Ovary (tissue), 9 donors: Measurements from ENCODE around the gene SEMA6A. TPM values are rescaled to one million over a fixed set of nuclear protein-coding genes. Genes with fewer than 3 reads are reported as not detected.

Source experiments
- DNase-seq, 5 donors: peaks; one replicate each; pipeline ENCODE4 v3.0.0-alpha.2; 2019 to 2020
- H3K27ac ChIP-seq, 2 donors: fragments of 200-600 bp; one replicate each; pipeline versions ENCODE4 v1.5.1 to v1.8.0; 2019 to 2022
- H3K27me3 ChIP-seq: fragments of 200-600 bp; one replicate; pipeline ENCODE4 v1.8.0; 2022
- H3K36me3 ChIP-seq: fragments of 200-600 bp; sonication (generic); one replicate; pipeline ENCODE4 v1.5.1; 2019
- H3K4me1 ChIP-seq: one replicate; pipeline ENCODE4 v1.8.1; 2013; ENCODE audit warnings: mild to moderate bottlenecking, moderate library complexity; ENCODE audit not compliant: insufficient read depth
- H3K4me3 ChIP-seq: fragments of 200-600 bp; sonication (generic); one replicate; pipeline ENCODE4 v1.5.1; 2017
- H3K9me3 ChIP-seq, 2 donors: fragments of 200-600 bp in 1 of 2; sonication (generic) in 1 of 2; one replicate each; pipeline versions ENCODE4 v1.5.1 to v1.8.1; 2013 to 2019; ENCODE audit warnings: mild to moderate bottlenecking in 1 of 2, moderate library complexity in 1 of 2
- EP300 ChIP-seq: sonication (generic); formaldehyde crosslinking; IDR thresholded peaks from one replicate; pipeline ENCODE4 v1.6.1; 2017; ENCODE audit warnings: antibody characterized with exemption
- POLR2A ChIP-seq: fragments of 450-650 bp; IDR thresholded peaks from one replicate; pipeline ENCODE4 v1.6.1; 2017; ENCODE audit warnings: antibody characterized with exemption, mild to moderate bottlenecking, moderate library complexity
- WGBS, 3 donors: extraction: QIAGEN DNeasy Blood & Tissue Kit in 1 of 3; methylation state at CpG; one replicate each; pipeline versions ENCODE4 v1.1.5 to v1.1.7; 2013 to 2017; 5-methylcytosine and 5-hydroxymethylcytosine counted together
- intact Hi-C, 4 donors: fragments of 100-400 bp; cut with DNase I; formaldehyde crosslinking; loops; one replicate each; pipeline versions ENCODE4 v1.11.0 to v1.15.1; 2022 to 2023
- polyA plus RNA-seq, 2 donors: library from polyadenylated mRNA; stranded (reverse); fragments of 200-250 nt in 1 of 2; fragments of 350-450 nt in 1 of 2; fragmentation: Illumina TruSeq in 1 of 2; extraction: RNeasy Lipid Tissue Mini Kit (QIAGEN cat#74804) in 1 of 2; gene quantifications; one replicate each; pipeline ENCODE4 v1.2.3, GENCODE V29; 2013 to 2014
- total RNA-seq, 7 donors: library from RNA; depleted of rRNA in 2 of 7; stranded (reverse); fragments of >200 nt in 2 of 7; fragmentation: NEBNext Ultra II Directional in 3 of 7; extraction: Animal tissue kit (Norgen Biotek cat#: 25700) in 3 of 7; gene quantifications; one replicate each; pipeline versions ENCODE4 v1.1.0 to v1.2.4, GENCODE V29; 2016 to 2023
- TF ChIP-seq, protein P1 (sequence below), 3 donors: fragments of 450-650 bp in 2 of 3; fragments of 200-600 bp in 1 of 3; IDR thresholded peaks; one replicate each; pipeline versions ENCODE4 v1.5.1 to v1.8.0; 2016 to 2022; ENCODE audit warnings: antibody characterized with exemption in 3 of 3, mild to moderate bottlenecking in 1 of 3
- donor health status: DM: no; HTN: no; CAD: no; lungs with moderate emphysema.
- donor health status: DM: no; HTN: no; CAD: no.
- donor health status: Bipolar disorder and iron deficiency.
- donor health status: DM: yes; HTN: yes; CAD: no.
- donor health status: DM: no; HTN: no; CAD: no.
- donor health status: DM: yes; HTN: yes; CAD: no.

Gene SEMA6A
- total and polyA plus RNA-seq, 9 donors = 5.7 to 57.1 (median 26.3) TPM

DNA sequence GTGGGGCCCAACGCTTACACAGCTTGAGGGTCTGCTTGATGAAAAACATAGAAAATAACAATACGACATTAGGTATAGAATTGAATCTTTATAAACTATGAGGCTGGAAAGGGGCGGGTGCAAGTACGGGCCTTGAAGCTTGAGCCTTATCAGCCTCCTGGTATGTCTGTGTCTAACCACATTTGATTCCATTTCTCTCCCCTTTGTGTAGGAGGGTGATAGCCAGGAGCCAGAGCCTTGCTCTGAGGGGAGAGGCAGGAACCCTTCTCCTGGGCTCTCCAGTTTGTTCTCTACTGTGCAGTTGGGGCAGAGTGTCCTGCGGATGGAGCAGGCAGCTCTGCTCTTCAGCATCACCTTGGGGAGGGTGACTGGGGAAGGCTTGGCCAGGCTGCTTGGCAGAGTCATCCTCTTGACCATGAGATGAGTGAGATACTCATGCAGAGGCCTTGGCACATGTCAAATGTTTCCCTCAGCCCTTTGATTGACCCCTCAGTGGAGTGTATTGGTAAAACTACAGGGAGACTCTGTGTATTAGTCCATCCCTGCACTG lies 153.5 kb downstream of the SEMA6A start:
- no peak overlapping the region for H3K4me3 ChIP-seq
- intact Hi-C loops = no loop called here
- H3K27me3 ChIP-seq = no peaks in the 10 kb centered on the region
- H3K9me3 ChIP-seq = no peaks in the 10 kb centered on the region
- no peaks in the 10 kb centered on the region for H3K36me3 ChIP-seq
- WGBS, 3 donors = 39 to 54% (median 53%) methylated on average over 5 of the region's 5 CpGs
- DNase-seq = no peak
- peaks cover 5% of the 10 kb centered on the region for H3K4me1 ChIP-seq
- H3K27ac ChIP-seq = no peak overlapping the region
- TF ChIP-seq, protein P1, sequence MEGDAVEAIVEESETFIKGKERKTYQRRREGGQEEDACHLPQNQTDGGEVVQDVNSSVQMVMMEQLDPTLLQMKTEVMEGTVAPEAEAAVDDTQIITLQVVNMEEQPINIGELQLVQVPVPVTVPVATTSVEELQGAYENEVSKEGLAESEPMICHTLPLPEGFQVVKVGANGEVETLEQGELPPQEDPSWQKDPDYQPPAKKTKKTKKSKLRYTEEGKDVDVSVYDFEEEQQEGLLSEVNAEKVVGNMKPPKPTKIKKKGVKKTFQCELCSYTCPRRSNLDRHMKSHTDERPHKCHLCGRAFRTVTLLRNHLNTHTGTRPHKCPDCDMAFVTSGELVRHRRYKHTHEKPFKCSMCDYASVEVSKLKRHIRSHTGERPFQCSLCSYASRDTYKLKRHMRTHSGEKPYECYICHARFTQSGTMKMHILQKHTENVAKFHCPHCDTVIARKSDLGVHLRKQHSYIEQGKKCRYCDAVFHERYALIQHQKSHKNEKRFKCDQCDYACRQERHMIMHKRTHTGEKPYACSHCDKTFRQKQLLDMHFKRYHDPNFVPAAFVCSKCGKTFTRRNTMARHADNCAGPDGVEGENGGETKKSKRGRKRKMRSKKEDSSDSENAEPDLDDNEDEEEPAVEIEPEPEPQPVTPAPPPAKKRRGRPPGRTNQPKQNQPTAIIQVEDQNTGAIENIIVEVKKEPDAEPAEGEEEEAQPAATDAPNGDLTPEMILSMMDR (IDR thresholded peaks at IDR 0.05) = no peak
- TF ChIP-seq POLR2A = no peak
- TF ChIP-seq EP300 = no peak

DNA sequence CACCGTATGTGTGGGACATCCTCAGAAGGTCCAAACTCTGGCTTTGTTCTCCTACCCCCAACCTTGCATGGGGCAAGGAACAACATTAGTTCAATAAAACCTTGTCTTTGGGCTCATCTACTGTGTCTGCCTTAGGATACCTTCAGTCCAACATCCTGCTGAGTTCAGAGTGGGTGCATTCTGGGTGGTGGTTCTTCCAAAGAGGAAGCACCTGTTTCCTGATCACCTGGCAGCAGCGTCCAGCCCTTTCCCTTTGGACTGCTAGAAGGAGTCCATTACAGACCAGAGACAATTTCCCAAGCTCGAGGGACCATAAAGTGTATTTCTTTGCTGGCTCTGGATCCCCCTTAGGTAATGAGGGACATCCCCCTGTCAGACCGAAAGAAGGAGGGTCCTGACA lies 154.1 kb downstream of the SEMA6A start:
- WGBS, 3 donors = 85 to 91% (median 85%) methylated on average over 4 of the region's 4 CpGs
- Histone ChIP-seq H3K4me3 (no peak overlapping the region), H3K27ac (no peak overlapping the region), H3K36me3 (no peaks in the 10 kb centered on the region), H3K9me3 (no peaks in the 10 kb centered on the region), H3K4me1 (peaks cover 7% of the 10 kb centered on the region), H3K27me3 (no peaks in the 10 kb centered on the region)
- TF ChIP-seq, protein P1 (IDR thresholded peaks at IDR 0.05) = no peak
- no peak for TF ChIP-seq EP300
- no peak for TF ChIP-seq POLR2A
- intact Hi-C loops = no loop called here
- peak in 1 of 5 donors; percentile 28 for DNase-seq

DNA sequence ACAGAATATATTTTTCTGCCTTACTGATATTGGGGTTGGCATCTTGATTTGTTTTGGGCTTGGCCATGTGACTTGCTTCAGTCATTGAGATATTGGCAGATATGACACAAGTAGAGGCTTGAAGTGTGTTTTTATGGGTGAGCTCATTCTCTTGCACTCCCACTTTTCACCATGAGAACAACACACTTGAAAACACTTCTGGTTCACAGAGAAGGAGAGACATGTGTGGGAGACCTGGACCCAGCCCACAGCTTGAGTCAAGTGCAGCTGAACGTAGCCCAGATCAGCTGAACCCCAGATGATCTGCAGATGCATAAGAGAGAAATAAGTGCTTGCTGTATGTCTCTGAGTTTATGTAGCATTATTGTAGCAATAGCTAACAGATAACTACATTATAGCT lies 155.4 kb downstream of the SEMA6A start:
- Histone ChIP-seq H3K4me1 (peaks cover 9% of the 10 kb centered on the region), H3K9me3 (no peaks in the 10 kb centered on the region), H3K36me3 (no peaks in the 10 kb centered on the region), H3K27me3 (no peaks in the 10 kb centered on the region), H3K4me3 (no peak overlapping the region), H3K27ac (no peak overlapping the region)
- 46 to 78% (median 50%) methylated on average over 1 of the region's 1 CpG for WGBS, 3 donors
- DNase-seq = no peak
- TF ChIP-seq POLR2A (no peak), EP300 (no peak)
- TF ChIP-seq, protein P1 (IDR thresholded peaks at IDR 0.05) = no peak
- intact Hi-C loops = no loop called here

DNA sequence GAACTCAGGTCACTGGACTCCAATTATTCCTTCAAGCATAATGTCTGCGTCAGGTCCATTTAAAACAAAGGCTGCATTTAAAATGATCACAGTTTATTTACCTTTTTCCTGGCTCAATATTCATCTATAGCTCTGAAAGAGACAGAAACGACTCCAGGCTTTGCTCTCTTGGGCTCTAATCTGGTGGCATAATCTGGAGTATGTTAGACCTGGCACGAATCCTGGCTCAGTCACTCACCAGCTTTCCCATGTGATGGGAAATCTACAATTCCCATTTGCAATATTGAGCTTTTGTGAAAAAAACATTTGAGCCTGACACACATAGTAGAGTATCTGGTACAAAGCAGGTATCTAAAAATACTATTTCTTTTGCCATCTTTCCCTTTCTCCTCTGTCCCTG lies 155.8 kb downstream of the SEMA6A start:
- DNase-seq = no peak
- intact Hi-C loops = no loop called here

More for the DNA sequence above, 155.8 kb downstream of the SEMA6A start:
- Histone ChIP-seq H3K27me3 (no peaks in the 10 kb centered on the region), H3K27ac (no peak overlapping the region), H3K9me3 (no peaks in the 10 kb centered on the region), H3K36me3 (no peaks in the 10 kb centered on the region), H3K4me3 (no peak overlapping the region), H3K4me1 (peaks cover 9% of the 10 kb centered on the region)
- TF ChIP-seq POLR2A (no peak), EP300 (no peak)
- TF ChIP-seq, protein P1 (IDR thresholded peaks at IDR 0.05) = no peak
- 89 to 93% (median 92%) methylated on average over 3 of the region's 3 CpGs for WGBS, 3 donors
